ENCODE data around the gene EIF4A2.
"Not testable (repeated sequence)": the region's sequence is repeated elsewhere in the genome, so short reads cannot be mapped to it uniquely, and the experiment has no call there.

Gene EIF4A2

DNA sequence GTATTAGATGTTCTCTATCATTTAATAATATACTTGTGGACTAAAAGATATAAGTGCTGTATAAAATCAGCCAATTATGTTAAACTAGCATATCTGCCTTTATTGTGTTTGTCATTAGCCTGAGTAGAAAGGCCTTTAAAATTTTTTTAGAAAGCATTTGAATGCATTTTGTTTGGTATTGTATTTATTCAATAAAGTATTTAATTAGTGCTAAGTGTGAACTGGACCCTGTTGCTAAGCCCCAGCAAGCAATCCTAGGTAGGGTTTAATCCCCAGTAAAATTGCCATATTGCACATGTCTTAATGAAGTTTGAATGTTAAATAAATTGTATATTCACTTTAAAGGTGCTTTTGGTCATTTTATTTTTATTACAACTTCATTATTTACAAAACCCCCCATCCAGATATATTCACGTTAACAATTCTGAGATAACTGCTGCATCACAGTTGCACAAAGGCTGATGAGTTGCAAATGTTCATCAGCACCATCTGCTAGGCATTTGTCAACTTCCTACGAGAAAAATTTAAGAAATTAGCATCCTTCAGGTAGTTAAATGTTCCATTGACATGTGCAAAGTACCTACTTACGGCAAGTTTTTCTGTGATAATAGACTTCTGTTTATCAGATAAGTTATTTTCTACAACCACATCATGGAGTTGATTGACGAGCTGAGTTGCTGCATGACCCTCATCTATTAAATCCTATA is 6.3 kb downstream of the EIF4A2 start:
- H3K4me3 ChIP-seq (ENCODE audit: low read depth, low read length) = no peak overlapping the region
- DNase-seq (ENCODE audit: low read depth) = no peak
- TF ChIP-seq, protein P1, sequence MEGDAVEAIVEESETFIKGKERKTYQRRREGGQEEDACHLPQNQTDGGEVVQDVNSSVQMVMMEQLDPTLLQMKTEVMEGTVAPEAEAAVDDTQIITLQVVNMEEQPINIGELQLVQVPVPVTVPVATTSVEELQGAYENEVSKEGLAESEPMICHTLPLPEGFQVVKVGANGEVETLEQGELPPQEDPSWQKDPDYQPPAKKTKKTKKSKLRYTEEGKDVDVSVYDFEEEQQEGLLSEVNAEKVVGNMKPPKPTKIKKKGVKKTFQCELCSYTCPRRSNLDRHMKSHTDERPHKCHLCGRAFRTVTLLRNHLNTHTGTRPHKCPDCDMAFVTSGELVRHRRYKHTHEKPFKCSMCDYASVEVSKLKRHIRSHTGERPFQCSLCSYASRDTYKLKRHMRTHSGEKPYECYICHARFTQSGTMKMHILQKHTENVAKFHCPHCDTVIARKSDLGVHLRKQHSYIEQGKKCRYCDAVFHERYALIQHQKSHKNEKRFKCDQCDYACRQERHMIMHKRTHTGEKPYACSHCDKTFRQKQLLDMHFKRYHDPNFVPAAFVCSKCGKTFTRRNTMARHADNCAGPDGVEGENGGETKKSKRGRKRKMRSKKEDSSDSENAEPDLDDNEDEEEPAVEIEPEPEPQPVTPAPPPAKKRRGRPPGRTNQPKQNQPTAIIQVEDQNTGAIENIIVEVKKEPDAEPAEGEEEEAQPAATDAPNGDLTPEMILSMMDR (IDR thresholded peaks at IDR 0.05; ENCODE audit: control insufficient read depth, extremely low read depth, insufficient read depth) = no peak

GRCh38 chr3:186790261-186790981 is 7.0 kb downstream of the EIF4A2 start:
- H3K4me3 ChIP-seq (ENCODE audit: low read depth, low read length) = no peak overlapping the region
- no peak for DNase-seq (ENCODE audit: low read depth)
- TF ChIP-seq, protein P1 (IDR thresholded peaks at IDR 0.05; ENCODE audit: control insufficient read depth, extremely low read depth, insufficient read depth) = no peak

DNA sequence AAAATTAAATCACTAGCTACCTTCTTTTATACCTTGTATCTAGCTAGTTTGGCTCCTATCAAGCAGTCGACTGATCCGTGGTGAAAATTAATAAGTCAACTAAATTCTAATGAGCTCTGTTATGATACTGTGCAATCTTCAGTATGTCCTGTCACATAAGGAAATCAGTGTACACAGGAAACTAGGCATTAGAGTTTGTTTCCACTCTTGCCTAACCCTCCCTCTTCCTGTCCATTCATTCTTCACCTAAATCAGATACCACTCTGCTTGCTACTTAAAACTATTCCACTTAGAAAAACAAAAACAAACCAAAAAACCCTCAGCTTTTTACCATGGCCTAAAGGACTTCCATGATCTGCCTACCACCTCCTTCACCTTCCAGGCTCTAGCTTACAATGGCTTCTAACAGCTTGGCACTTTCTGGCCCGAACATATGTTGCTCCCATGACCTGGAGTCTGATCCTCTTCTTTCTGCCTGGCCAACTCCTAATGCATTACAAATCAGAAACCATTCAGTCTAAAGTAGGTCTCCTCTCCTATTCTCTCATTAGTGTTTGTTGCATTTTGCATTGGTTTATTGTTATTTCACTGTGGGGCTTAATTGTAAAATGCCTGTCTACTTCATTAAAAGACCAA is 15.0 kb downstream of the EIF4A2 start:
- TF ChIP-seq, protein P1 (IDR thresholded peaks at IDR 0.05; ENCODE audit: control insufficient read depth, extremely low read depth, insufficient read depth) = no peak
- DNase-seq (ENCODE audit: low read depth) = no peak
- no peak overlapping the region for H3K4me3 ChIP-seq (ENCODE audit: low read depth, low read length)

DNA sequence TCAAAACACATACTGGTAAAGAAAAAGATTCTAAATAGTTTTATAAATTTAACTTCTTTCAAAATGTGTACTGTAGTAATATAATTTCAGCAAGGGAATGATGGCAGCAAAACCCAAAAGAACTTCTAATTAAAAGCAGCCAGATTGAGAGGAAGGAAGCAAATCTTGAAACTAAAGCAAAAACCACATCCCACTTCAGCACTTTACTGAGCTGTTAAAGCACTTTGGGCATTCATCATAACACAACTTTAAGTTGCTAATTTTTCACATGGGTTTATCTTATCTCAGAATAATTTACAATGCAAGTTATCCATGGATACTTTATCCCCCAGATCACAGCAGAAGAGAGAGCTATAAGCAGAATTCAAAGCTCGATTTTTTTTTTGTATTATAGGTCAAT is 16.9 kb downstream of the EIF4A2 start:
- no peak overlapping the region for H3K4me3 ChIP-seq (ENCODE audit: low read depth, low read length)
- TF ChIP-seq, protein P1 (IDR thresholded peaks at IDR 0.05; ENCODE audit: control insufficient read depth, extremely low read depth, insufficient read depth) = no peak
- DNase-seq (ENCODE audit: low read depth) = no peak

DNA sequence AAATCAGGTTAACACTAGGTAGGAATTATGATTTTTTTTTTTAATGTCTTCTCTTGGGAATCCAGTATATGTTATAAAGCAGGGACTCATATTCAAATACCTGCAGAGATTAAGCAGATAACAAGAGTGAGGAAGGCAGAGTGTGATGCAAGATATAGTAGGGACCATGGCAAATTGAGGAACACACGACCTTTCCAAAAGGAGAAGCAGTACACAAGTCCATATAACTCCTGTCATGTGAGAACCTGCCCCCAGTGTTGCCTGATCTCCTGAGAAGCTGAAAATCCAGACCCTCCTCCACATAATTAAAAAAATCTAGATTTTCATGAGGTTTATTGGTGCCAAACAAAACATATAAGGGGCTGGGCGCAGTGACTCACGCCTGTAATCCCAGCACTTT is 19.3 kb downstream of the EIF4A2 start:
- TF ChIP-seq, protein P1 (IDR thresholded peaks at IDR 0.05; ENCODE audit: control insufficient read depth, extremely low read depth, insufficient read depth) = no peak
- no peak for DNase-seq (ENCODE audit: low read depth)
- H3K4me3 ChIP-seq (ENCODE audit: low read depth, low read length) = no peak overlapping the region

GRCh38 chr3:186803447-186803846 is 20.1 kb downstream of the EIF4A2 start:
- not testable (repeated sequence) for H3K4me3 ChIP-seq (ENCODE audit: low read depth, low read length); DNase-seq (ENCODE audit: low read depth)
